Vagina (tissue), 2 donors: ENCODE measurements around the gene SUSD6.

Experiments
- CTCF ChIP-seq, 3 experiments: fragments of 450-650 bp in 2 of 3; fragments of 200-600 bp in 1 of 3; sonication (generic) in 1 of 3; IDR thresholded peaks; one replicate each; pipeline ENCODE4 v1.5.1; 2017 to 2019; ENCODE audit warnings: antibody characterized with exemption in 3 of 3, mild to moderate bottlenecking in 2 of 3, moderate library complexity in 2 of 3
- POLR2A ChIP-seq, 2 donors: fragments of 450-650 bp; IDR thresholded peaks; one replicate each; pipeline ENCODE4 v1.6.1; 2017; ENCODE audit warnings: antibody characterized with exemption in 2 of 2, mild to moderate bottlenecking in 2 of 2, moderate library complexity in 2 of 2
- POLR2AphosphoS5 ChIP-seq, 2 donors: sonication (generic); formaldehyde crosslinking; IDR thresholded peaks; one replicate each; pipeline ENCODE4 v1.9.0; 2017; ENCODE audit warnings: antibody characterized with exemption in 2 of 2, mild to moderate bottlenecking in 2 of 2, low read depth in 1 of 2; ENCODE audit not compliant: insufficient read depth in 1 of 2

- TF ChIP-seq POLR2A (IDR thresholded peaks at IDR 0.05): no peak
- TF ChIP-seq CTCF (IDR thresholded peaks at IDR 0.05): no peak
- no peak for TF ChIP-seq POLR2AphosphoS5 (IDR thresholded peaks at IDR 0.05; ENCODE audit: insufficient read depth in 1 of 2, low read depth in 1 of 2)
These were observed 102.7 kb downstream of the SUSD6 start for GRCh38 chr14:69713993-69714679.
